HG03558 (cell line): ENCODE measurements around the gene PPP1R13B.
"Not testable (repeated sequence)": the region's sequence is repeated elsewhere in the genome, so short reads cannot be mapped to it uniquely, and the experiment has no call there.

Experiments
- ATAC-seq: cut with Tn5 transposase; IDR thresholded peaks from one replicate; pipeline ENCODE4 v1.9.1; 2021; ENCODE audit warnings: moderate number of reproducible peaks; ENCODE audit not compliant: unreplicated experiment; ENCODE audit errors: extremely low read depth

The PPP1R13B gene

GRCh38 chr14:103805708-103806107 lies 41.7 kb downstream of the PPP1R13B start:
- ATAC-seq: no peak

DNA sequence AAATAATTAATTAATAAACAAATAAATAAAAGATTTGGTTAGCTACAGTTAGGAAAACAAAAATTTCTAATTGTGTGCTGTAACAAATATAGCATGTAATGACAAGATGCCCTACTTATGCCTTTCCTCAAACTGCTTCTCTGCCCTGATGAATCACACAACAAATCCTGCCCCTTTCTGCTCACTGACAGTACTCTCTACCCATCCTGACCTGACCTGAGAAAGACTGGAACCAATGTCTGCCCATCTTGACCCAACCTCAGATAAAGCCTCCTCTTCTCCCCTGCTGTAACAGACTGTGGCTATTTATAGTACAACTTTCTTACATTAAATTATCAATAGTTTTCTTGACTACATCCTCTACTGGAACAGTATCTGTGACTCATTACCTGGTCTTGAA lies 43.7 kb downstream of the PPP1R13B start:
- no peak for ATAC-seq

GRCh38 chr14:103802356-103802755 lies 45.0 kb downstream of the PPP1R13B start:
- no peak for ATAC-seq

DNA sequence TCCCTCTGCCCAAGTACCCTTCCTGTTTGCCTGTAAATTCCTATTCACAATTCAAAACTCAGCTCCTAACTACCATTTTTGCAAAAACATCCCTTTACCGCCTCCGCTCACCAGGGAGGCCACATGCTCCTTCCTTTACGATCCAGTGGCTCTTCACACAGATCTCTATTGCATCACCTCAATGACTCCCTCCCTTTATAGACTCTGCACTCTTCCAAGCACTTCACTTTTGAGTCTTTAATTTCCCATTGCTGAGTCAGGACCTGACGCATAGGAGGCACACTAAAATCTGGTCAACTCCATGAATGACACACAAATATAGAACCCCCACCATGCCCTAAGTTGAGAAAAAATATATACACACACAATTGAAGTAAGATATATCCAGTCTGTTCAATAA lies 45.9 kb downstream of the PPP1R13B start:
- no peak for ATAC-seq

DNA sequence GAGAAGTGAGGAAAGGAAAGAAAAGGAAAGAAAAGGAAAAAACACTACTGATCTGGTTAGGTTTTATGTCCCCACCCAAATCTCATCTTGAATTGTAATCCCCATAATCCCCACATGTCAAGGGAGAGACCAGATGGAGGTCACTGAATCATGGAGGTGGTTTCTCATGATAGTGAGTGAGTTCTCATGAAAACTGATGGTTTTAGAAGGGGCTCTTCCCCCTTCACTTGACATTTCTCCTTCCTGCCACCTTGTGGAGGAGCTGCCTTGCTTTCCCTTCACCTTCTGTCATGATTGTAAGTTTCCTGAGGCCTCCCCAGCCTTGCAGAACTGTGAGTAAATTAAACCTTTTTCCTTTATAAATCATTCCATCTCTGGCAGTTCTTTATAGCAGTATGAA lies 54.2 kb downstream of the PPP1R13B start:
- not testable (repeated sequence) for ATAC-seq

- no peak for ATAC-seq
Observed at GRCh38 chr14:103788086-103788485, 59.3 kb downstream of the PPP1R13B start.

- no peak for ATAC-seq
Observed at GRCh38 chr14:103782376-103782775, 65.0 kb downstream of the PPP1R13B start.

DNA sequence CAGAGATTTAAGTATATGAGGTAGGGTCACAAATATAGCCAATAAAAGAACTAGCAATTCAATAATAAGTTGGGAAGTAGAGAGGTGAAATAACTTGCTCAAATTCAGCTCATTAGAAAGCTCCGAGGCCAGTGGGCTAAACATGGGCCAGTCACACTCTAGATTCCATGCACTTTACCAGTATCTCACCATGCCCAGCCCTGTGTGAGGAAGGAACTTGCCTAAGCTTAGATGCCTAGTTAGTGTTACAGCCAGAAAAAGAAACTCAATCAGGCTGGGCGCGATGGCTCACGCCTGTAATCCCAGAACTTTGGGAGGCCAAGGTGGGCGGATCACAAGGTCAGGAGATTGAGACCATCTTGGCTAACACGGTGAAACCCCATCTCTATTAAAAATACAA lies 71.1 kb downstream of the PPP1R13B start:
- ATAC-seq: not testable (repeated sequence)

DNA sequence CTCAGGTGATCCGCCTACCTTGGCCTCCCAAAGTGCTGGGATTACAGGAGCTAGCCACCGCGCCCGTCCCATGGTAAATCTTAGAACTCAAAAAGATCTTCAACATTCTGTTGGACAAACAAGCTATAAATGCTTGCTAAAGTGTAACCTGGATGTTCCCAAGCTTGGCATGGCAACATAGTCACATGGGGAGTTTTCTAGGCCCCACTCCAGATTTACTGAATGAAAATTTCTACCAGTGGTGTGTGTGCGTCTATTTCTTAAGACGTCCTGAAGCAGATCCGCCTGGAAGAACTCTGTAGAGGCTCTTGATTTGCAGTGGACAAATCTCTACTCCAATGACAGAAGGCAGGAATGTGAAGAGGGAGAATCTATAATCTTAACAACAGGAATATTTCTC lies 71.9 kb downstream of the PPP1R13B start:
- ATAC-seq: no peak

DNA sequence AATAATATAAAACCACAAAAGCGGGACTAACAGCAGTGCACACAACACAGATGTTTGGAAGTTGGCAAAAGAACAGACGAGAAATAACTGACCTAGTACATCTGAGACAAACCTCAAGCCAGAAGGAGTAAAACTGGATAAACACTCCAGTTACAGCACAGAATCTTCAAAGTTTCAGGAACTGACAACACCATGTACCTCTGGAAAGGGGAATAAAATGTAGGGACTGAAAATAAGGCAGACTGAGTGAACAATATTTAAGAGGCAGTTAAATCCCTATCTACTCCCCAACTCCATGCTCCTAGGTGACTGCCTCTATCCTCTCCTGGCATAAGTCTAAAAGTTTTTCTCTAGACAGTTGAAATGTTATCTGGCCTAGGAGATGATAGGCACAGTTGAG lies 73.9 kb downstream of the PPP1R13B start:
- no peak for ATAC-seq

DNA sequence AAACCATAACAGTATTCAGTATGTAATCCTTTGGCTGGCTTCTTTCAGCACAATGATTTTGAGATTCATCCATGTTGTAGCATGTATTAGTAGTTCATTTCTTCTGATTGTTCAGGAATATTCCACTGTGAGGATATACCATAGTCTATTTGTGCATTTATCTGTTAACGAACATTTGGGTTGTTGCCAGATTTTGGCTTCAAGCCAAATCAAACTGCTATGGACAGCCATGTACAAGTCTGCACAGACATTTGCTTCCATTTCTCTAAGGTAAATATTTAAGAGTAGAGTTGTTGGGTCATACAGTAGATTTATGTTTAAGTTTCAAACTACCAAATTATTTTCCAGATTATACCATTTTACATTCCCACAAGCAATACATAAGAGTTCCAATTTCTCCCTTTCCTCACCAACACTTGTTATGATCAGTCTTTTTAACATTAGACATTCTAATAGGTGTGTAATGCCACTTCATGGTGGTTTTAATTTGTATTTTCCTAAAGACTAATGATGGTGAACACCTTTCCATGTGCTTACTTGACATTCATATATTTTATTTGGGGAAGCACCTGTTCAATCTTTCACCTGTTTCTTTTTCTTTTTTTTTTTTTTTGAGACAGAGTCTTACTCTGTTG lies 75.2 kb downstream of the PPP1R13B start:
- no peak for ATAC-seq

- no peak for ATAC-seq
Observed at GRCh38 chr14:103770902-103771301, 76.5 kb downstream of the PPP1R13B start.

DNA sequence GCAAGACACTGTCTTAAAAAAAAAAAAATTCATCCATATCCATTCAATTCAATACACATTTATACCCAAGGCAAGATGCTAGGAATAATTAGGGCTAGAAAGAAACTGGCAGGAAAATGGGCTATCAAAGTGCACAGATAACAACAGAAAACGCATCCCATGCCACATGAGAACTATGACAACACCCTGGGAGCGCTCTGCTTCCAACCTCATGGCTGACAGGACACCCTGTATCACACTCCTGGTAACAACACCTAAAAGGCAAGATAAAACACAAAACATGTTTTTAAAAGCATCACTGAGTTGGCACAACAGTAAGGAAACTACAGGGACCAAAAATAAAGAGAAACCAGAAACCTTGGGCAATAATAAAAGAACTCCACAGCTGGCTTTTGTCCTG lies 76.9 kb downstream of the PPP1R13B start:
- no peak for ATAC-seq

DNA sequence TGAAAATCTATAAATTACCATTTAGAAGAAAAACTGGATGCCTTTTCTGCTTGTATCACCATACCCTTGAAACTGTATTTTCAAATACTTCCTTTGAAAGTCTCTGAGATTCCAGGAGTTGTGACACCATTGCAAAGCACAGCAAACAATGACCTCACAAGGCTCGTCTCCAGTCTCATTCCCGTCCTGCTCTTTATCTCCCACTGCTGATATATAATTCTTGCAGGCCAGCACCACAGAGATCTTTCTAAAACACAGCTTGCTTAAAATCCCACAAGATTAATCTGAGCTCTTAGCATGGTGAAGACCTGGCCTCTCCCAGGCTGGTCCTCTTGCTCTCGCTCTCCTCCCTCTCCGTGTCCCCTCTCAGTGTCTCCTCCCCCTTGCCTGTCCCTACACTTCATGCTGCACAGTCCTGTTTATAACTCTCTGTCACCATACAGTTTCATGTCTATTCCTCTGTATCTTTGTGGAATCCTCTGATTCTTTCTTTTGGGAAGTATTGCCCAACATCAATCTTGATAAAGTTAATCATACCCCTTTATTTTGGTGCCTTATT lies 80.0 kb downstream of the PPP1R13B start:
- ATAC-seq: no peak

DNA sequence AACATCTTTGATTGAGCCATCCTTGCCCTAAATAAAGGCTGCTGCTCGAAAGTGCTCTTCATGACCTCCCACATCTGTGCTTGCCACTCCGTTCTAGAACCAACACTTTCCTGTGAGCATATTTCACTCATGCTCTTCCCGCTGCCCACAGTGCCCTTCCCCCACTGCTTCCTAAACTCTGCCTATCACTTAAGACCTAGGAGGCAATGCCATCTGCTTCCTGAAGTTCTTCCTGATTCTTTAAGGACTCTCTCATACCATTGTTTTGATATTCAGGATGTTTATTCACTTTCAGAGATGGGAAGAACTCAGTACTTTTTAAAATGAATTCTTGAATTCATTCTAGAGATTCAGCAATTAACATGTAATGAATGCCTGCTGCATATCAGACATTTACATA lies 81.8 kb downstream of the PPP1R13B start:
- ATAC-seq: no peak

GRCh38 chr14:103763730-103764488 lies 83.5 kb downstream of the PPP1R13B start:
- ATAC-seq: peak; percentile 65

- no peak for ATAC-seq
Observed at GRCh38 chr14:103762541-103762940, 84.8 kb downstream of the PPP1R13B start.

DNA sequence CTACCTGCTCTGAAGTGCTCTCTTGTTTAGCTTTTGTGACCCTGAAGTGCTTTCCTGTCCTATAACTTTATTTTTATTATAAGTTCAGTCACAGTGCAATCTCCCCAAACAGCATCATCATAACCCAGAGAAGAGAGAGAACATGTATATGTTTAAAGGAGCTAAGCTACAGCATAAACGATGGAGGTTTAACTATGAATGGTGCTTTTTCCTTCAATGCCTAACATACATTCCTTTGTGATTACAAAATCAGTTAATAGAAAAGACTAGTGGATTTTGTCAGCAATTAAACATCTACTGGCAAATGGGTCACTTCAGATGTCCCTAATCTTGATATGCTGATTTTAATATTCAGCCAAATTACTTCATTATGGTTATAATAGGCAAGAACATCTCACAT lies 85.3 kb downstream of the PPP1R13B start:
- ATAC-seq: no peak

- no peak for ATAC-seq
Observed at GRCh38 chr14:103758059-103758776, 89.2 kb downstream of the PPP1R13B start.

DNA sequence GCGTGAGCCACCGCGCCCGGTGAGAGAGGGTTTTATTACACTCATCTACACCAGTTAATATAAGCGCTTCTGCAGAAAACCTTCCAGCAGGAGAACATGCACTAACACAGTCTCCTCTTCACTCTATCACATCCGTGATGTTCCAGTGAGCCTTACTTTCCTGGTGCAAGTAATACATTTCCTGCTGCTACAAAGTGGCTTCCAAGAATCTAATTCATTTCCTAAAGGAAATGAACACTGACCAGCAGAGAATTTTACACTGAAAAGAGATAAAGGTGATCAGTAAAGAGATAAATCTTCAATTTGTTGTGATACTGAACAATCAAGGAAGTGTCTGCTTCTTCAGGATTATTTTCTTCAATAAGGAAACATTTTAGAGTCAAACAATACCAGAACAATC lies 92.3 kb downstream of the PPP1R13B start:
- no peak for ATAC-seq

GRCh38 chr14:103753774-103754173 lies 93.6 kb downstream of the PPP1R13B start:
- ATAC-seq: no peak
